H1 (cell line): ENCODE data around the gene NELFCD. TPM values are rescaled to one million over a fixed set of nuclear protein-coding genes. Genes with fewer than 3 reads are reported as not detected.
A peak's percentile ranks its signal among the peaks of the same experiment; 100 is the strongest.

ENCODE experiments used
- CTCF ChIA-PET: fragments of 300-600 bp; sonication (Branson Sonifier 250); formaldehyde crosslinking; loops from one replicate; lab custom pipeline; 2021; ENCODE audit not compliant: partially characterized antibody; lab: Charles Lee
- POLR2A ChIA-PET: fragments of 300-600 bp; sonication (Branson Sonifier 250); formaldehyde crosslinking; loops from one replicate; lab custom pipeline; 2021; ENCODE audit warnings: inconsistent platforms; ENCODE audit not compliant: partially characterized antibody; lab: Charles Lee
- DNase-seq, 2 experiments: peaks; one replicate each; pipeline versions ENCODE4 v3.0.0 to v3.0.0-alpha.2; 2010 to 2022; ENCODE audit warnings: low spot score in 2 of 2, low read depth in 1 of 2, mixed read lengths in 1 of 2
- FAIRE-seq: peaks from 2 replicates; lab custom pipeline; 2011; peaks lifted over from hg19 to GRCh38; lab: Jason Lieb, UNC
- H2AFZ ChIP-seq: 2 replicates; pipeline ENCODE4 v1.8.1; 2012; ENCODE audit warnings: low read length, inconsistent platforms
- H2AK5ac ChIP-seq: 2 replicates; pipeline ENCODE4 v1.6.1; 2013; ENCODE audit warnings: low read depth, low read length
- H2BK120ac ChIP-seq: replicated peaks from 2 replicates; pipeline ENCODE3; 2013; ENCODE audit warnings: low read depth, low read length, inconsistent platforms
- H2BK12ac ChIP-seq: 2 replicates; pipeline ENCODE4 v1.6.1; 2013; ENCODE audit warnings: low read depth, low read length
- H2BK15ac ChIP-seq: 2 replicates; pipeline ENCODE4 v1.6.1; 2013; ENCODE audit warnings: low read length
- H2BK20ac ChIP-seq: 2 replicates; pipeline ENCODE4 v1.6.1; 2013; ENCODE audit warnings: low read length
- H2BK5ac ChIP-seq: 2 replicates; pipeline ENCODE4 v1.6.1; 2013; ENCODE audit warnings: low read depth, low read length
- H3K14ac ChIP-seq: 2 replicates; pipeline ENCODE4 v1.6.1; 2013; ENCODE audit warnings: inconsistent platforms; ENCODE audit not compliant: insufficient read length
- H3K18ac ChIP-seq: 2 replicates; pipeline ENCODE4 v1.6.1; 2013; ENCODE audit warnings: low read length; ENCODE audit errors: extremely low read depth
- H3K23ac ChIP-seq: 2 replicates; pipeline ENCODE4 v1.6.1; 2013; ENCODE audit warnings: inconsistent platforms; ENCODE audit not compliant: insufficient read length
- H3K23me2 ChIP-seq: 2 replicates; pipeline ENCODE4 v1.6.1; 2013; ENCODE audit warnings: low read depth, low read length
- H3K27ac ChIP-seq: 2 replicates; pipeline ENCODE4 v1.6.1; 2011; ENCODE audit warnings: low read depth, low read length, inconsistent platforms
- H3K27me3 ChIP-seq, 4 experiments: replicated peaks in 1 of 4; 1 replicate in 1 of 4; 2 replicates in 3 of 4; pipeline versions ENCODE4 v1.6.1 to v1.8.1; 2011 to 2013; ENCODE audit warnings: low read length in 3 of 4, mild to moderate bottlenecking in 3 of 4, inconsistent platforms in 2 of 4, mixed read lengths in 2 of 4, moderate library complexity in 1 of 4; ENCODE audit not compliant: control insufficient read depth in 3 of 4, insufficient read depth in 3 of 4; ENCODE audit errors: extremely low read depth in 1 of 4
- H3K36me3 ChIP-seq, 4 experiments: 2 replicates each; pipeline versions ENCODE4 v1.6.1 to v1.8.1; 2011 to 2013; ENCODE audit warnings: mild to moderate bottlenecking in 4 of 4, low read length in 3 of 4, moderate library complexity in 2 of 4, control low read depth in 1 of 4, inconsistent platforms in 1 of 4; ENCODE audit not compliant: insufficient read depth in 4 of 4, control insufficient read depth in 2 of 4
- H3K4ac ChIP-seq: replicated peaks from 2 replicates; pipeline ENCODE3; 2013; ENCODE audit warnings: low read length, low read depth, mixed read lengths, inconsistent platforms; ENCODE audit not compliant: insufficient read length
- H3K4me1 ChIP-seq, 4 experiments: replicated peaks in 1 of 4; 1 replicate in 1 of 4; 2 replicates in 3 of 4; pipeline versions ENCODE4 v1.6.1 to v1.8.1; 2011 to 2013; ENCODE audit warnings: low read length in 3 of 4, inconsistent platforms in 2 of 4, mixed read lengths in 1 of 4; ENCODE audit not compliant: insufficient read depth in 4 of 4, control insufficient read depth in 3 of 4
- H3K4me2 ChIP-seq, 2 experiments: 2 replicates each; pipeline versions ENCODE4 v1.6.1 to v1.8.1; 2011 to 2013; ENCODE audit warnings: low read depth in 2 of 2, low read length in 2 of 2, control low read depth in 1 of 2, inconsistent platforms in 1 of 2, mild to moderate bottlenecking in 1 of 2; ENCODE audit not compliant: insufficient read depth in 1 of 2
- H3K4me3 ChIP-seq, 4 experiments: fragments of 200-600, 300-600 bp in 1 of 4; sonication (generic), shearing (Covaris generic), sonication (Bioruptor Twin) in 1 of 4; 2 replicates each; pipeline versions ENCODE4 v1.5.1 to v1.8.1; 2011 to 2016; ENCODE audit warnings: low read length in 4 of 4, low read depth in 3 of 4, control low read depth in 2 of 4, inconsistent platforms in 2 of 4, mild to moderate bottlenecking in 2 of 4, mixed read lengths in 1 of 4, moderate library complexity in 1 of 4; ENCODE audit not compliant: insufficient read depth in 2 of 4; ENCODE audit errors: extremely low read depth in 1 of 4
- H3K56ac ChIP-seq: replicated peaks from 2 replicates; pipeline ENCODE3; 2013; ENCODE audit warnings: low read depth, mild to moderate bottlenecking, mixed read lengths, low read length, inconsistent platforms; ENCODE audit not compliant: insufficient read length
- H3K79me1 ChIP-seq: 2 replicates; pipeline ENCODE4 v1.6.1; 2013; ENCODE audit warnings: low read depth, low read length, control low read depth
- H3K79me2 ChIP-seq, 2 experiments: 2 replicates each; pipeline versions ENCODE4 v1.6.1 to v1.8.1; 2012 to 2013; ENCODE audit warnings: low read length in 2 of 2, mild to moderate bottlenecking in 2 of 2, inconsistent platforms in 1 of 2; ENCODE audit not compliant: insufficient read depth in 2 of 2, control insufficient read depth in 1 of 2
- H3K9ac ChIP-seq, 4 experiments: replicated peaks in 1 of 4; 1 replicate in 1 of 4; 2 replicates in 3 of 4; pipeline versions ENCODE4 v1.6.1 to v1.8.1; 2011 to 2013; ENCODE audit warnings: low read depth in 3 of 4, low read length in 3 of 4, control low read depth in 2 of 4, mild to moderate bottlenecking in 2 of 4, moderate library complexity in 2 of 4, inconsistent platforms in 1 of 4; ENCODE audit errors: extremely low read depth in 1 of 4
- H3K9me3 ChIP-seq, 2 experiments: 2 replicates each; pipeline versions ENCODE4 v1.6.1 to v1.8.1; 2012 to 2013; ENCODE audit warnings: mild to moderate bottlenecking in 2 of 2, moderate library complexity in 2 of 2, control low read depth in 1 of 2, inconsistent platforms in 1 of 2, low read depth in 1 of 2, low read length in 1 of 2, mixed read lengths in 1 of 2; ENCODE audit not compliant: insufficient read depth in 2 of 2
- H4K20me1 ChIP-seq, 2 experiments: replicated peaks in 1 of 2; 2 replicates each; pipeline versions ENCODE3 to v1.8.1; 2011 to 2013; ENCODE audit warnings: inconsistent platforms in 2 of 2, low read length in 2 of 2, mild to moderate bottlenecking in 1 of 2; ENCODE audit not compliant: insufficient read depth in 2 of 2, control insufficient read depth in 1 of 2
- H4K5ac ChIP-seq: 2 replicates; pipeline ENCODE4 v1.6.1; 2013; ENCODE audit warnings: low read length, low read depth, mixed read lengths, inconsistent platforms; ENCODE audit not compliant: insufficient read length
- H4K8ac ChIP-seq: 2 replicates; pipeline ENCODE4 v1.8.0; 2013; ENCODE audit warnings: mild to moderate bottlenecking, moderate library complexity, low read length, inconsistent platforms; ENCODE audit not compliant: insufficient read depth; ENCODE audit errors: extremely low read depth
- H4K91ac ChIP-seq: replicated peaks from 2 replicates; pipeline ENCODE3; 2013; ENCODE audit warnings: low read length, mixed read lengths, inconsistent platforms; ENCODE audit not compliant: insufficient read length
- ASH2L ChIP-seq: fragments of 200-600, 300-600 bp; sonication (generic); IDR thresholded peaks from one replicate; pipeline ENCODE4 v1.7.1; 2017; ENCODE audit warnings: low read length
- ATF2 ChIP-seq: IDR thresholded peaks from 2 replicates; pipeline ENCODE4 v1.6.1; 2012; ENCODE audit warnings: low read length, inconsistent platforms
- BRCA1 ChIP-seq: IDR thresholded peaks from 2 replicates; pipeline ENCODE4 v1.6.1; 2012; ENCODE audit warnings: low read depth, low read length, improper control_type of control experiment
- CREB1 ChIP-seq: IDR thresholded peaks from 2 replicates; pipeline ENCODE4 v1.6.1; 2012; ENCODE audit warnings: inconsistent platforms
- HDAC6 ChIP-seq: IDR thresholded peaks from one replicate; pipeline ENCODE4 v1.7.1; 2012; ENCODE audit warnings: low read depth, mild to moderate bottlenecking, inconsistent platforms, low read length, moderate library complexity
- JUND ChIP-seq: IDR thresholded peaks from 2 replicates; pipeline ENCODE4 v1.6.1; 2011; ENCODE audit warnings: mild to moderate bottlenecking, improper control_type of control experiment, low read length
- KDM5A ChIP-seq: fragments of 200-600 bp; IDR thresholded peaks from 2 replicates; pipeline ENCODE4 v1.7.1; 2012; ENCODE audit warnings: mild to moderate bottlenecking, low read length, inconsistent platforms, mixed read lengths
- MAX ChIP-seq: IDR thresholded peaks from 2 replicates; pipeline ENCODE4 v1.6.1; 2012; ENCODE audit warnings: inconsistent platforms
- POLR2A ChIP-seq, 2 experiments: IDR thresholded peaks; 1 replicate in 1 of 2; 2 replicates in 1 of 2; pipeline ENCODE4 v1.6.1; 2011; ENCODE audit warnings: low read depth in 2 of 2, low read length in 2 of 2, mild to moderate bottlenecking in 2 of 2; ENCODE audit errors: control extremely low read depth in 1 of 2
- TAF7 ChIP-seq: optimal IDR thresholded peaks from 2 replicates; pipeline ENCODE3; 2011; ENCODE audit warnings: low read depth, mild to moderate bottlenecking, inconsistent platforms, low read length, moderate library complexity, borderline replicate concordance
- WGBS, 2 experiments: shearing (Covaris generic) in 1 of 2; methylation state at CpG; one replicate each; pipeline versions ENCODE4 v1.1.6 to v1.1.7; 2013 to 2015; ENCODE audit warnings: low lambda C conversion rate in 2 of 2, mixed read lengths in 2 of 2, inconsistent platforms in 1 of 2, low coverage in 1 of 2, missing lambda C conversion rate in 1 of 2; ENCODE audit not compliant: insufficient replicate concordance in 2 of 2, insufficient coverage in 1 of 2, insufficient read length in 1 of 2; ENCODE audit errors: extremely low coverage in 1 of 2, missing lambda C conversion rate in 1 of 2; 5-methylcytosine and 5-hydroxymethylcytosine counted together
- polyA plus RNA-seq, 7 experiments: library from polyadenylated mRNA; depleted of rRNA in 3 of 7; stranded (reverse) in 5 of 7; unstranded in 2 of 7; fragments of >200 nt in 5 of 7; fragments of 200-250 nt in 2 of 7; gene quantifications; 1 replicate in 5 of 7; 2 replicates in 1 of 7; 4 replicates in 1 of 7; pipeline versions ENCODE4 v1.2.1 to v1.2.3, GENCODE V29; 2011 to 2013; ENCODE audit warnings: missing spikeins in 2 of 7, mixed read lengths in 2 of 7
- total RNA-seq: library from RNA; stranded (reverse); fragmentation: NEBNext Ultra II Directional; extraction: Animal tissue kit (Norgen Biotek cat#: 25700); gene quantifications from 2 replicates; pipeline ENCODE4 v1.2.1, GENCODE V29; 2021

The NELFCD gene
- total and polyA plus RNA-seq, 2 of the 8 experiments (the other 6 are each of a cell fraction or from before 2014, with no cell fraction given): 35.5 to 59.6 TPM

DNA sequence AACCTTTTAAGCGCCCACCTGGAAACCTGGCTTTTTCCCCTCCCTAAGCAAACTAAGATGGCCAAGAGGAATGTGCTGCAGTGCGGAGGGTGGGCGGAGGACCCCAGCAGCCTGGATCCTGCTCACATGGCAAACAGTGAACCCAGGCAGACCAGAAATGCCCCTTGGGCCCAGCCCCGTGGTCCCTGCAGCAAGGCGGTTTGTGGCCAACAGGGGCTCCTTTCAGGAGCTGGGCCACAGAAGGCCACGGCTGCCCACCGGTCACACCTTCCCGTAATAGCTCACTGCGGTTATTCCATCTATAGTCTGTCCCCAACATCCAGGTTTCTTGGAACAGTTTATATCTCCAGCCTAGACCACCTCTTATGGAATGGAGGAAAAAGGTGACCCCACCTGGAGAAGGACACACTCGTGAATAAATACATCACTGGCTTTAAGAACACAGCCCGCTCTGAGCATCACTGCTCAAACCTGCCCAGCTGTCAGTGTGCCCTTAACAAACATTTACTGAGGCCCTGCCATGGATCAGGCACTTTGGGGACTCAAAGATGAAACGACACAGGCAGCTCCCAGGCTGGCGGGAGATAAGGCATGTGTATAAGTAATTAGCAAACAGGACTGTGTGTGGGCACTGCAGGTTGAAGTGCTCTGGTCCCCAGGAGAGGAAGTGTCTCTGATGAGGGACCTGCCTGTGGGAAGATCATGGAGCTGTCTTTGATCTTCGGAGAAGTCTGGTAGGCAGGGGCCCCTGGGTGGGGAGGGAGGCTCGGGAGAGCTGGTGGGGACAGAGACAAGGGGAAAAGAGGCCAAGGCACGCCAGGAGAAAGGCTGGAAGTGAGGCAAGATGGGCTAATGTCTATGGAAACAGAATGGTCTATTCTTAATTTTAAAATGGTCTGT, 35.0 kb downstream of the NELFCD start:
- Histone ChIP-seq H3K9ac (no peak overlapping the region), H3K27ac (no peak overlapping the region), H3K23ac (no peak overlapping the region), H3K79me2 (no peaks in the 10 kb centered on the region), H3K27me3 (no peaks in the 10 kb centered on the region; a peak in 3 of 7 replicates), H3K4me1 (peaks cover 0 to 3% (median 0%) of the 10 kb centered on the region in 4 experiments; a peak in 1 of 7 replicates), H3K56ac (no peak overlapping the region), H3K18ac (no peak overlapping the region), H3K79me1 (no peaks in the 10 kb centered on the region), H3K23me2 (no peaks in the 10 kb centered on the region), H2BK20ac (no peak overlapping the region), H3K9me3 (no peaks in the 10 kb centered on the region), H2BK120ac (no peak overlapping the region), H2BK5ac (no peak overlapping the region), H3K36me3 (no peaks in the 10 kb centered on the region), H2BK12ac (no peak overlapping the region), H4K91ac (no peak overlapping the region), H4K20me1 (no peaks in the 10 kb centered on the region), H2AK5ac (no peak overlapping the region), H3K4ac (no peak overlapping the region), H3K14ac (no peak overlapping the region), H3K4me3 (no peak overlapping the region), H4K8ac (no peak overlapping the region), H2AFZ (no peak overlapping the region), H4K5ac (no peak overlapping the region), H3K4me2 (no peak overlapping the region), H2BK15ac (no peak overlapping the region)
- POLR2A ChIA-PET: interaction anchor here (0.8 to 1.0 kb wide), 2 partner anchors 9 to 34 kb away, joined by 3 read pairs; no protein-coding TSS in a partner anchor
- WGBS, 2 experiments: 82% methylated on average over 16 of the region's 16 CpGs; no CpG with 5 or more reads in 1 of the 2 experiments
- DNase-seq: peak in 1 of 2 experiments; percentile 37
- FAIRE-seq: no peak
- CTCF ChIA-PET: interaction anchor here (0.9 to 2.6 kb wide), 6 partner anchors 9 to 388 kb away, joined by 3 to 9 read pairs (median 4); no protein-coding TSS in a partner anchor
- TF ChIP-seq ATF2: no peak
- no peak for TF ChIP-seq HDAC6
- TF ChIP-seq BRCA1: no peak
- TF ChIP-seq KDM5A: no peak
- TF ChIP-seq TAF7: no peak
- TF ChIP-seq ASH2L: no peak
- no peak for TF ChIP-seq CREB1
- TF ChIP-seq MAX: no peak
- TF ChIP-seq POLR2A (IDR thresholded peaks at IDR 0.05; ENCODE audit: control extremely low read depth in 1 of 2, low read depth in 2 of 2, low read length in 2 of 2): no peak
- no peak for TF ChIP-seq JUND
